GM10248 (cell line): ENCODE results near the gene SERPINB11.

Source experiments
- CTCF ChIA-PET: fragments of 300-600 bp; sonication (Branson Sonifier 250); formaldehyde crosslinking; extraction: SDS; loops from one replicate; lab custom pipeline; 2021; ENCODE audit warnings: antibody characterized with exemption; lab: Yijun Ruan, JAX
- POLR2A ChIA-PET: fragments of 350-650 bp; sonication (Branson Sonifier 250); formaldehyde crosslinking; extraction: SDS; loops from one replicate; lab custom pipeline; 2020; ENCODE audit warnings: antibody characterized with exemption; lab: Yijun Ruan, JAX
- DNase-seq: peaks from one replicate; pipeline ENCODE4 v3.0.0; 2012; ENCODE audit errors: extremely low spot score
- CTCF ChIP-seq: IDR thresholded peaks from 2 replicates; pipeline ENCODE4 v1.5.1; 2012; ENCODE audit warnings: mild to moderate bottlenecking, low read depth; ENCODE audit errors: extremely low read depth, missing control alignments, control extremely low read depth

The SERPINB11 gene

GRCh38 chr18:63763831-63764600 is 61.3 kb downstream of the SERPINB11 start:
- CTCF ChIA-PET: interaction anchor here (0.7 to 1.2 kb wide), 3 partner anchors 20 to 200 kb away, joined by 3 to 5 read pairs (median 3); no protein-coding TSS in a partner anchor
- no peak for DNase-seq
- POLR2A ChIA-PET: no interaction called here
- no peak for TF ChIP-seq CTCF

DNA sequence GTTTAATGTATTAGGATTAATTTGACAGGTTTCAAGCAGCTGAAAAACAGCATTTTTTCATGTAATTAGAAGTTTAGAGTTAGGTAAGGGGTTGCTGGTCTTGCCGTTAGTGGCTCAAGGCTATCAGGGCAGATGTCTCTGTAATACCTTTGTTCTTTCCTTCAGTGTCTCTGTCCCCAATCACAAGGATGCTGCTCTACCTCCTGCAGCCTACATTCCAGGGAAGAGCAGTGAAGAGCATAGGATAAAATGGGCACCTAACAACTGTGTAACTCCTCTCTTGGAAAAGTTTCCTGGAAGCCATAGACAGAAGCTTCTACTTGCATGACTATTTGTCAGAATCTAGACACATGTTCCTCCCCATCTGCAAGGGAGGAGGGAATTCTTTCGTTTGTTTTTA is 63.1 kb downstream of the SERPINB11 start:
- ChIA-PET POLR2A (no interaction called here), CTCF (no interaction called here)
- DNase-seq: no peak
- no peak for TF ChIP-seq CTCF
